Right lobe of liver (tissue), 4 donors: ENCODE results near the gene HIKESHI.

Experiments
- POLR2A ChIP-seq: fragments of 450-650 bp; IDR thresholded peaks from one replicate; pipeline ENCODE4 v1.6.1; 2017; ENCODE audit warnings: antibody characterized with exemption, mild to moderate bottlenecking
- TF ChIP-seq, protein P1 (sequence below), 4 donors: fragments of 200-600 bp in 3 of 4; fragments of 450-650 bp in 1 of 4; IDR thresholded peaks; one replicate each; pipeline versions ENCODE4 v1.5.1 to v1.8.0; 2016 to 2022; ENCODE audit warnings: antibody characterized with exemption in 4 of 4, mild to moderate bottlenecking in 2 of 4
- donor health status: DM: no; HTN: no; CAD: no.
- donor health status: DM: no; HTN: no; CAD: no.
- donor health status: DM: no; HTN: yes; CAD: no.

DNA sequence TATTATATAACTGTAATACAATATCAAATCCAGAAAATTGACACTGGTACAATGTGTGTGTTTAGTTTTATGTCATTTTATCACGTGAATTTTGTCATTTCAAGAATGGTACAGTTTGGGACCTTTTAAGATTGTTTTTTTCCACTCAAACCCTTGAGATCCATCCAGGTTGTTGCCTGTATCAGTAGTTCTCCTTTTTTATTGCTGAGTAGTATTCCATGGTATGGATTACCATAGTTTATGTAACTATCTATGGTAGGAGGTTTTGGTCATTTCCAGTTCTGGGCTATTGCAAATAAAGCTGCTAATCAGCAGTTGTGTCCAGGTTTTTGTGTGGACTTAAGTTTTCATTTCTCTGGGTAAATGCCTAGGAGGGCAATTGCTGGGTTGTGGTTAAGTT, 32.4 kb upstream of the HIKESHI start:
- TF ChIP-seq, protein P1, sequence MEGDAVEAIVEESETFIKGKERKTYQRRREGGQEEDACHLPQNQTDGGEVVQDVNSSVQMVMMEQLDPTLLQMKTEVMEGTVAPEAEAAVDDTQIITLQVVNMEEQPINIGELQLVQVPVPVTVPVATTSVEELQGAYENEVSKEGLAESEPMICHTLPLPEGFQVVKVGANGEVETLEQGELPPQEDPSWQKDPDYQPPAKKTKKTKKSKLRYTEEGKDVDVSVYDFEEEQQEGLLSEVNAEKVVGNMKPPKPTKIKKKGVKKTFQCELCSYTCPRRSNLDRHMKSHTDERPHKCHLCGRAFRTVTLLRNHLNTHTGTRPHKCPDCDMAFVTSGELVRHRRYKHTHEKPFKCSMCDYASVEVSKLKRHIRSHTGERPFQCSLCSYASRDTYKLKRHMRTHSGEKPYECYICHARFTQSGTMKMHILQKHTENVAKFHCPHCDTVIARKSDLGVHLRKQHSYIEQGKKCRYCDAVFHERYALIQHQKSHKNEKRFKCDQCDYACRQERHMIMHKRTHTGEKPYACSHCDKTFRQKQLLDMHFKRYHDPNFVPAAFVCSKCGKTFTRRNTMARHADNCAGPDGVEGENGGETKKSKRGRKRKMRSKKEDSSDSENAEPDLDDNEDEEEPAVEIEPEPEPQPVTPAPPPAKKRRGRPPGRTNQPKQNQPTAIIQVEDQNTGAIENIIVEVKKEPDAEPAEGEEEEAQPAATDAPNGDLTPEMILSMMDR (IDR thresholded peaks at IDR 0.05) = no peak
- no peak for TF ChIP-seq POLR2A
